WTC11 (cell line): ENCODE measurements around the gene RRBP1. TPM values are rescaled to one million over a fixed set of nuclear protein-coding genes. Genes with fewer than 3 reads are reported as not detected.

ENCODE experiments used
- ATAC-seq: fragments of 200-7000 bp; cut with Tn5 transposase; 2 replicates; pipeline ENCODE4 v1.10.0; 2021; ENCODE audit warnings: mild to moderate bottlenecking, moderate library complexity
- CTCF ChIA-PET: fragments of 300-600 bp; sonication (Branson Sonifier 250); formaldehyde crosslinking; loops from one replicate; lab custom pipeline; 2021; ENCODE audit warnings: antibody characterized with exemption; lab: Charles Lee
- POLR2A ChIA-PET: fragments of 350-600 bp; sonication (Branson Sonifier 250); formaldehyde crosslinking; loops from one replicate; lab custom pipeline; 2021; ENCODE audit warnings: antibody characterized with exemption; lab: Charles Lee
- DNase-seq: peaks from one replicate; pipeline ENCODE4 v3.0.0; 2021; ENCODE audit warnings: low spot score
- H3K27ac Mint-ChIP-seq: 2 replicates; pipeline ENCODE4 v1.8.0; 2021; ENCODE audit warnings: mixed read lengths
- H3K27me3 Mint-ChIP-seq: 2 replicates; pipeline ENCODE4 v1.8.0; 2021; ENCODE audit warnings: low read depth, mild to moderate bottlenecking, moderate library complexity, mixed read lengths
- H3K36me3 Mint-ChIP-seq: 2 replicates; pipeline ENCODE4 v1.8.0; 2021; ENCODE audit warnings: mixed read lengths
- H3K4me1 Mint-ChIP-seq: 2 replicates; pipeline ENCODE4 v1.8.0; 2022; ENCODE audit warnings: mixed read lengths
- H3K4me3 Mint-ChIP-seq: 2 replicates; pipeline ENCODE4 v1.8.0; 2021; ENCODE audit warnings: mild to moderate bottlenecking, moderate library complexity, mixed read lengths
- H3K9me3 Mint-ChIP-seq: 2 replicates; pipeline ENCODE4 v1.8.0; 2021; ENCODE audit warnings: mixed read lengths
- CBFB ChIP-seq: sonication (generic); formaldehyde crosslinking; IDR thresholded peaks from 2 replicates; pipeline ENCODE4 v1.8.1; 2022; ENCODE audit warnings: mild to moderate bottlenecking, low read depth, missing genetic modification reagents
- CREB1 ChIP-seq: sonication (generic); formaldehyde crosslinking; IDR thresholded peaks from 2 replicates; pipeline ENCODE4 v1.8.0; 2023; ENCODE audit warnings: mild to moderate bottlenecking, missing genetic modification reagents
- CTCF ChIP-seq: fragments of 200-600 bp; IDR thresholded peaks from 2 replicates; pipeline ENCODE4 v1.8.0; 2022; ENCODE audit warnings: antibody characterized with exemption
- ELF4 ChIP-seq: sonication (generic); formaldehyde crosslinking; IDR thresholded peaks from 2 replicates; pipeline ENCODE4 v1.8.1; 2022; ENCODE audit warnings: low read depth, mild to moderate bottlenecking, moderate library complexity, missing genetic modification reagents
- FOXJ3 ChIP-seq: sonication (generic); formaldehyde crosslinking; IDR thresholded peaks from 2 replicates; pipeline ENCODE4 v1.9.0; 2021; ENCODE audit warnings: missing genetic modification reagents, mild to moderate bottlenecking, borderline replicate concordance
- IRF2 ChIP-seq: sonication (generic); formaldehyde crosslinking; IDR thresholded peaks from 2 replicates; pipeline ENCODE4 v1.8.0; 2022; ENCODE audit warnings: low read depth, missing genetic modification reagents, borderline replicate concordance
- JAZF1 ChIP-seq: fragments of 250-450 bp; sonication (Bioruptor Pico); IDR thresholded peaks from 2 replicates; pipeline ENCODE4 v1.9.0; 2021; ENCODE audit warnings: moderate library complexity, mild to moderate bottlenecking, inconsistent platforms
- KAT7 ChIP-seq: sonication (generic); formaldehyde crosslinking; IDR thresholded peaks from 2 replicates; pipeline ENCODE4 v1.8.1; 2023; ENCODE audit warnings: missing genetic modification reagents, mild to moderate bottlenecking, borderline replicate concordance
- MAX ChIP-seq: sonication (generic); formaldehyde crosslinking; IDR thresholded peaks from 2 replicates; pipeline ENCODE4 v1.8.0; 2022; ENCODE audit warnings: mild to moderate bottlenecking, missing genetic modification reagents
- MLX ChIP-seq: sonication (generic); formaldehyde crosslinking; IDR thresholded peaks from 2 replicates; pipeline ENCODE4 v1.8.1; 2023; ENCODE audit warnings: mild to moderate bottlenecking, missing genetic modification reagents, moderate library complexity
- NR2C2 ChIP-seq: sonication (generic); formaldehyde crosslinking; IDR thresholded peaks from 2 replicates; pipeline ENCODE4 v1.8.0; 2022; ENCODE audit warnings: mild to moderate bottlenecking, missing genetic modification reagents
- PRDM15 ChIP-seq: sonication (generic); formaldehyde crosslinking; IDR thresholded peaks from 2 replicates; pipeline ENCODE4 v1.8.0; 2022; ENCODE audit warnings: missing genetic modification reagents
- SMAD3 ChIP-seq: sonication (generic); formaldehyde crosslinking; IDR thresholded peaks from 2 replicates; pipeline ENCODE4 v1.8.0; 2022; ENCODE audit warnings: missing genetic modification reagents, mild to moderate bottlenecking, borderline replicate concordance
- STAT6 ChIP-seq: sonication (generic); formaldehyde crosslinking; conservative IDR thresholded peaks from 2 replicates; pipeline ENCODE4 v1.8.1; 2023; ENCODE audit warnings: mild to moderate bottlenecking, low read depth, missing genetic modification reagents, moderate library complexity
- TCF7 ChIP-seq: sonication (generic); formaldehyde crosslinking; IDR thresholded peaks from 2 replicates; pipeline ENCODE4 v1.8.0; 2022; ENCODE audit warnings: mild to moderate bottlenecking, low read depth, missing genetic modification reagents, moderate library complexity
- USF2 ChIP-seq: sonication (generic); formaldehyde crosslinking; IDR thresholded peaks from 2 replicates; pipeline ENCODE4 v1.8.1; 2023; ENCODE audit warnings: mild to moderate bottlenecking, missing genetic modification reagents, moderate library complexity
- ZNF219 ChIP-seq: sonication (generic); formaldehyde crosslinking; IDR thresholded peaks from 2 replicates; pipeline ENCODE4 v1.8.0; 2023; ENCODE audit warnings: missing genetic modification reagents, mild to moderate bottlenecking, borderline replicate concordance
- ZNF317 ChIP-seq: sonication (generic); formaldehyde crosslinking; IDR thresholded peaks from 2 replicates; pipeline ENCODE4 v1.8.1; 2023; ENCODE audit warnings: low read depth, mild to moderate bottlenecking, moderate library complexity, missing genetic modification reagents, borderline replicate concordance
- ZNF396 ChIP-seq: fragments of 250-450 bp; sonication (Bioruptor Pico); IDR thresholded peaks from 2 replicates; pipeline ENCODE4 v1.8.0; 2021; ENCODE audit warnings: mild to moderate bottlenecking, moderate library complexity, borderline replicate concordance
- ZNF423 ChIP-seq: fragments of 250-450 bp; sonication (Bioruptor Pico); IDR thresholded peaks from 2 replicates; pipeline ENCODE4 v2.1.2; 2022; ENCODE audit warnings: mild to moderate bottlenecking, moderate library complexity
- ZSCAN18 ChIP-seq: fragments of 250-450 bp; sonication (Bioruptor Pico); IDR thresholded peaks from 2 replicates; pipeline ENCODE4 v2.1.2; 2022; ENCODE audit warnings: mild to moderate bottlenecking, moderate library complexity
- total RNA-seq: library from RNA; stranded (reverse); gene quantifications from 3 replicates; pipeline ENCODE4 v1.2.3, GENCODE V29; 2021

RRBP1 gene
- total RNA-seq, 1 experiment from 2014 or later: 171 TPM

GRCh38 chr20:17666481-17666880, 15.6 kb downstream of the RRBP1 start:
- DNase-seq (no peak), ATAC-seq (no peak)
- no peaks in the 10 kb centered on the region for H3K27me3 Mint-ChIP-seq
- peaks cover 82% of the 10 kb centered on the region for H3K4me1 Mint-ChIP-seq
- H3K36me3 Mint-ChIP-seq: 0 out of 2 replicates have a peak, but pooled peaks cover 3% of the 10 kb centered on the region
- H3K27ac Mint-ChIP-seq: no peak overlapping the region
- no peak overlapping the region for H3K4me3 Mint-ChIP-seq
- ChIA-PET CTCF (interaction anchor here (1.6 to 3.7 kb wide), 5 partner anchors 12 to 273 kb away, joined by 3 to 21 read pairs (median 10); partner anchors contain the start of gene RRBP1), POLR2A (no interaction called here)
- TF ChIP-seq KAT7 (CRISPR knock-in tag): no peak
- no peak for TF ChIP-seq NR2C2 (CRISPR knock-in tag)
- no peak for TF ChIP-seq SMAD3 (CRISPR knock-in tag)
- no peak for TF ChIP-seq CBFB (CRISPR knock-in tag)
- TF ChIP-seq IRF2 (CRISPR knock-in tag): no peak
- no peak for TF ChIP-seq ZNF219 (CRISPR knock-in tag)
- TF ChIP-seq USF2 (CRISPR knock-in tag): no peak
- no peak for TF ChIP-seq ELF4 (CRISPR knock-in tag)
- TF ChIP-seq TCF7: no peak
- no peak for TF ChIP-seq JAZF1 (CRISPR knock-in tag)
- TF ChIP-seq STAT6: no peak
- TF ChIP-seq MLX (CRISPR knock-in tag): no peak
- TF ChIP-seq CREB1 (CRISPR knock-in tag): no peak
- no peak for TF ChIP-seq ZNF423 (CRISPR knock-in tag)
- no peak for TF ChIP-seq ZNF317 (CRISPR knock-in tag)
- TF ChIP-seq PRDM15 (CRISPR knock-in tag): no peak
- H3K9me3 Mint-ChIP-seq: no peaks in the 10 kb centered on the region

- ChIA-PET CTCF (interaction anchor here (1.6 to 3.7 kb wide), 5 partner anchors 11 to 273 kb away, joined by 3 to 21 read pairs (median 10); partner anchors contain the start of gene RRBP1), POLR2A (interaction anchor here (1.1 kb wide), 1 partner anchor 17 kb away, joined by 3 read pairs; no protein-coding TSS in a partner anchor)
- ATAC-seq (no peak), DNase-seq (no peak)
- no peaks in the 10 kb centered on the region for H3K27me3 Mint-ChIP-seq
- peaks cover under 1% of the 10 kb centered on the region; the same call in 1 of the 2 replicates for H3K9me3 Mint-ChIP-seq
- H3K4me3 Mint-ChIP-seq: no peak overlapping the region
- no peak overlapping the region for H3K27ac Mint-ChIP-seq
- H3K36me3 Mint-ChIP-seq: peaks cover 6% of the 10 kb centered on the region
- peaks cover 81% of the 10 kb centered on the region for H3K4me1 Mint-ChIP-seq
- TF ChIP-seq MAX (no peak), ZSCAN18 (no peak), ZNF396 (CRISPR knock-in tag) (no peak), CTCF (no peak), FOXJ3 (CRISPR knock-in tag) (no peak)
Observed at GRCh38 chr20:17665756-17666155, 16.3 kb downstream of the RRBP1 start.
